ENCODE results near the gene SLC5A1. TPM values are rescaled to one million over a fixed set of nuclear protein-coding genes. Genes with fewer than 3 reads are reported as not detected.

SLC5A1 gene
- total RNA-seq, 1 experiment from 2014 or later: not detected

DNA sequence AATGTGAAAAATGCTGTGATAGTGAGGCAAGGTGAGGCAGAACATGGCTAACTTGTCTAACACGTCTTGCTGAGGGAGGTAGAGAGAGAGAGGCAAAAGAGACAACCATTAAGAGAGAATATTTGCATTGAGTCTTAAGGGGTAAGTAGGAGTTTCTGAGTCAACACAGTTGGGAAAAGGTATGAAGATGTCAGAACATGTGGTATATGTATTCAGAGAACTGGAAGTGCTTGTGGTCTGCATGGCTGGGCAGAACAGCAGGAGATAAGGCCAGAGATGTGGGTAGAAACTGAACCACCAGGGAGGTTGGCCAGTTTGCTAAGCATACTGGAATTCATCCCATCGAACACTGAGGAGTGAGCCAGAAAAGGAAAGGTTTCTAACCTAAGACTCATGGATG is 25.0 kb upstream of the SLC5A1 start (continued):
- TF ChIP-seq, protein P1, sequence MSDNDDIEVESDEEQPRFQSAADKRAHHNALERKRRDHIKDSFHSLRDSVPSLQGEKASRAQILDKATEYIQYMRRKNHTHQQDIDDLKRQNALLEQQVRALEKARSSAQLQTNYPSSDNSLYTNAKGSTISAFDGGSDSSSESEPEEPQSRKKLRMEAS (CRISPR knock-in tag; IDR thresholded peaks at IDR 0.05): no peak
- no peak for TF ChIP-seq CREB1 (CRISPR knock-in tag; IDR thresholded peaks at IDR 0.05)

DNA sequence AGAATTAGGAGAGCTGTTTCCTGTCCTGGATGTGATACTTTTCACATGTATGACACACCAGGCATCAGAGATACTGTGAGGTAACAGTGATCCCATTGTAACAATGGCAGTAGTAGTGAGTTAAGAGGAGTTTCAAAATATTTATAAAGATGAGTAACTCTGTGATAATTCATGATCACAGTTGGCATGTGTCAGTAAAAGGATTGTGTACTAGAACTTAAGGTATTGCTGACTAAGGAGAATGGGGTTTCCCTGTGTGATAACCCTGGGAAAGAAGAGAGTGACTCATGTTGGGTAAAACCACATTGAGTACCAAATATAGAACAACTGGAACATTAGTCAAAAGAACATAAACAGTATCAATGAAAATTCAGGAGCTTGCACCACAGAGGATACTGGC is 22.9 kb upstream of the SLC5A1 start:
- no peak for DNase-seq (ENCODE audit: low spot score)
- TF ChIP-seq, protein P2, sequence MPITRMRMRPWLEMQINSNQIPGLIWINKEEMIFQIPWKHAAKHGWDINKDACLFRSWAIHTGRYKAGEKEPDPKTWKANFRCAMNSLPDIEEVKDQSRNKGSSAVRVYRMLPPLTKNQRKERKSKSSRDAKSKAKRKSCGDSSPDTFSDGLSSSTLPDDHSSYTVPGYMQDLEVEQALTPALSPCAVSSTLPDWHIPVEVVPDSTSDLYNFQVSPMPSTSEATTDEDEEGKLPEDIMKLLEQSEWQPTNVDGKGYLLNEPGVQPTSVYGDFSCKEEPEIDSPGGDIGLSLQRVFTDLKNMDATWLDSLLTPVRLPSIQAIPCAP (CRISPR knock-in tag; IDR thresholded peaks at IDR 0.05): no peak
- TF ChIP-seq, protein P3, sequence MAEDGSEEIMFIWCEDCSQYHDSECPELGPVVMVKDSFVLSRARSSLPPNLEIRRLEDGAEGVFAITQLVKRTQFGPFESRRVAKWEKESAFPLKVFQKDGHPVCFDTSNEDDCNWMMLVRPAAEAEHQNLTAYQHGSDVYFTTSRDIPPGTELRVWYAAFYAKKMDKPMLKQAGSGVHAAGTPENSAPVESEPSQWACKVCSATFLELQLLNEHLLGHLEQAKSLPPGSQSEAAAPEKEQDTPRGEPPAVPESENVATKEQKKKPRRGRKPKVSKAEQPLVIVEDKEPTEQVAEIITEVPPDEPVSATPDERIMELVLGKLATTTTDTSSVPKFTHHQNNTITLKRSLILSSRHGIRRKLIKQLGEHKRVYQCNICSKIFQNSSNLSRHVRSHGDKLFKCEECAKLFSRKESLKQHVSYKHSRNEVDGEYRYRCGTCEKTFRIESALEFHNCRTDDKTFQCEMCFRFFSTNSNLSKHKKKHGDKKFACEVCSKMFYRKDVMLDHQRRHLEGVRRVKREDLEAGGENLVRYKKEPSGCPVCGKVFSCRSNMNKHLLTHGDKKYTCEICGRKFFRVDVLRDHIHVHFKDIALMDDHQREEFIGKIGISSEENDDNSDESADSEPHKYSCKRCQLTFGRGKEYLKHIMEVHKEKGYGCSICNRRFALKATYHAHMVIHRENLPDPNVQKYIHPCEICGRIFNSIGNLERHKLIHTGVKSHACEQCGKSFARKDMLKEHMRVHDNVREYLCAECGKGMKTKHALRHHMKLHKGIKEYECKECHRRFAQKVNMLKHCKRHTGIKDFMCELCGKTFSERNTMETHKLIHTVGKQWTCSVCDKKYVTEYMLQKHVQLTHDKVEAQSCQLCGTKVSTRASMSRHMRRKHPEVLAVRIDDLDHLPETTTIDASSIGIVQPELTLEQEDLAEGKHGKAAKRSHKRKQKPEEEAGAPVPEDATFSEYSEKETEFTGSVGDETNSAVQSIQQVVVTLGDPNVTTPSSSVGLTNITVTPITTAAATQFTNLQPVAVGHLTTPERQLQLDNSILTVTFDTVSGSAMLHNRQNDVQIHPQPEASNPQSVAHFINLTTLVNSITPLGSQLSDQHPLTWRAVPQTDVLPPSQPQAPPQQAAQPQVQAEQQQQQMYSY (CRISPR knock-in tag; IDR thresholded peaks at IDR 0.05): no peak
- TF ChIP-seq MXD4 (CRISPR knock-in tag; IDR thresholded peaks at IDR 0.05; ENCODE audit: borderline replicate concordance): no peak
- TF ChIP-seq, protein P4, sequence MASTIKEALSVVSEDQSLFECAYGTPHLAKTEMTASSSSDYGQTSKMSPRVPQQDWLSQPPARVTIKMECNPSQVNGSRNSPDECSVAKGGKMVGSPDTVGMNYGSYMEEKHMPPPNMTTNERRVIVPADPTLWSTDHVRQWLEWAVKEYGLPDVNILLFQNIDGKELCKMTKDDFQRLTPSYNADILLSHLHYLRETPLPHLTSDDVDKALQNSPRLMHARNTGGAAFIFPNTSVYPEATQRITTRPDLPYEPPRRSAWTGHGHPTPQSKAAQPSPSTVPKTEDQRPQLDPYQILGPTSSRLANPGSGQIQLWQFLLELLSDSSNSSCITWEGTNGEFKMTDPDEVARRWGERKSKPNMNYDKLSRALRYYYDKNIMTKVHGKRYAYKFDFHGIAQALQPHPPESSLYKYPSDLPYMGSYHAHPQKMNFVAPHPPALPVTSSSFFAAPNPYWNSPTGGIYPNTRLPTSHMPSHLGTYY (CRISPR knock-in tag; IDR thresholded peaks at IDR 0.05): no peak
- TF ChIP-seq, protein P5, sequence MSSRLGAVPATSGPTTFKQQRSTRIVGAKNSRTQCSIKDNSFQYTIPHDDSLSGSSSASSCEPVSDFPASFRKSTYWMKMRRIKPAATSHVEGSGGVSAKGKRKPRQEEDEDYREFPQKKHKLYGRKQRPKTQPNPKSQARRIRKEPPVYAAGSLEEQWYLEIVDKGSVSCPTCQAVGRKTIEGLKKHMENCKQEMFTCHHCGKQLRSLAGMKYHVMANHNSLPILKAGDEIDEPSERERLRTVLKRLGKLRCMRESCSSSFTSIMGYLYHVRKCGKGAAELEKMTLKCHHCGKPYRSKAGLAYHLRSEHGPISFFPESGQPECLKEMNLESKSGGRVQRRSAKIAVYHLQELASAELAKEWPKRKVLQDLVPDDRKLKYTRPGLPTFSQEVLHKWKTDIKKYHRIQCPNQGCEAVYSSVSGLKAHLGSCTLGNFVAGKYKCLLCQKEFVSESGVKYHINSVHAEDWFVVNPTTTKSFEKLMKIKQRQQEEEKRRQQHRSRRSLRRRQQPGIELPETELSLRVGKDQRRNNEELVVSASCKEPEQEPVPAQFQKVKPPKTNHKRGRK (CRISPR knock-in tag; IDR thresholded peaks at IDR 0.05; ENCODE audit: borderline replicate concordance): no peak
- TF ChIP-seq, protein P6, sequence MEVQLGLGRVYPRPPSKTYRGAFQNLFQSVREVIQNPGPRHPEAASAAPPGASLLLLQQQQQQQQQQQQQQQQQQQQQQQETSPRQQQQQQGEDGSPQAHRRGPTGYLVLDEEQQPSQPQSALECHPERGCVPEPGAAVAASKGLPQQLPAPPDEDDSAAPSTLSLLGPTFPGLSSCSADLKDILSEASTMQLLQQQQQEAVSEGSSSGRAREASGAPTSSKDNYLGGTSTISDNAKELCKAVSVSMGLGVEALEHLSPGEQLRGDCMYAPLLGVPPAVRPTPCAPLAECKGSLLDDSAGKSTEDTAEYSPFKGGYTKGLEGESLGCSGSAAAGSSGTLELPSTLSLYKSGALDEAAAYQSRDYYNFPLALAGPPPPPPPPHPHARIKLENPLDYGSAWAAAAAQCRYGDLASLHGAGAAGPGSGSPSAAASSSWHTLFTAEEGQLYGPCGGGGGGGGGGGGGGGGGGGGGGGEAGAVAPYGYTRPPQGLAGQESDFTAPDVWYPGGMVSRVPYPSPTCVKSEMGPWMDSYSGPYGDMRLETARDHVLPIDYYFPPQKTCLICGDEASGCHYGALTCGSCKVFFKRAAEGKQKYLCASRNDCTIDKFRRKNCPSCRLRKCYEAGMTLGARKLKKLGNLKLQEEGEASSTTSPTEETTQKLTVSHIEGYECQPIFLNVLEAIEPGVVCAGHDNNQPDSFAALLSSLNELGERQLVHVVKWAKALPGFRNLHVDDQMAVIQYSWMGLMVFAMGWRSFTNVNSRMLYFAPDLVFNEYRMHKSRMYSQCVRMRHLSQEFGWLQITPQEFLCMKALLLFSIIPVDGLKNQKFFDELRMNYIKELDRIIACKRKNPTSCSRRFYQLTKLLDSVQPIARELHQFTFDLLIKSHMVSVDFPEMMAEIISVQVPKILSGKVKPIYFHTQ (CRISPR knock-in tag; IDR thresholded peaks at IDR 0.05): no peak
- TF ChIP-seq FOXK1 (CRISPR knock-in tag; IDR thresholded peaks at IDR 0.05): no peak
- TF ChIP-seq, protein P7, sequence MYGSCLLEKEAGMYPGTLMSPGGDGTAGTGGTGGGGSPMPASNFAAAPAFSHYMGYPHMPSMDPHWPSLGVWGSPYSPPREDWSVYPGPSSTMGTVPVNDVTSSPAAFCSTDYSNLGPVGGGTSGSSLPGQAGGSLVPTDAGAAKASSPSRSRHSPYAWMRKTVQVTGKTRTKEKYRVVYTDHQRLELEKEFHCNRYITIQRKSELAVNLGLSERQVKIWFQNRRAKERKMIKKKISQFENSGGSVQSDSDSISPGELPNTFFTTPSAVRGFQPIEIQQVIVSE (CRISPR knock-in tag; IDR thresholded peaks at IDR 0.05; ENCODE audit: borderline replicate concordance): no peak
- Mint-ChIP-seq H3K4me3 (no peak overlapping the region), H3K27me3 (ENCODE audit: low read depth) (peaks cover 6% of the 10 kb centered on the region), H3K9me3 (0 out of 2 replicates have a peak, but pooled peaks cover 3% of the 10 kb centered on the region), H3K27ac (no peak overlapping the region), H3K4me1 (peaks cover 15% of the 10 kb centered on the region), H3K36me3 (no peaks in the 10 kb centered on the region)
- ChIA-PET CTCF (interaction anchor here (1.2 kb wide), 1 partner anchor 50 kb away, joined by 5 read pairs; no protein-coding TSS in a partner anchor), POLR2A (no interaction called here)
- ATAC-seq: no peak

DNA sequence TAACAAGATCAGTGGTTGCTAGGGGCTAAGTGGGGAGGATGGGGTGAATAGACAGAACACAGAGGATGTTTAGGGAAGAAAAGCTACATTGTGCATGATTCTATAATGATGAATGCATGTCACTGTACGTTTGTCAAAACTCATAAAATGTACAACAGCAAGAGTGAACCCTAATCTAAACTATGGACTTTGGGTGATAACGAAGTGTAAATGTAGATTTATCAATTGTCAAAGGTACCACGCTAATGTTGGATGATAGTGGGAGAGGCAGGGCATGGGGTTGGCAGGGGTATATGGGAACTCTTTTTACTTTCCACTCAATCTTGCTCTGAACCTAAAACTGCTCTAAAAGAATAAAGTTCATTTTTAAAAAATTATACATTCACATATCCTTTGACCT is 21.3 kb upstream of the SLC5A1 start:
- no peak overlapping the region for H3K27ac Mint-ChIP-seq
- peaks cover 5% of the 10 kb centered on the region; the same call in 1 of the 2 replicates for H3K27me3 Mint-ChIP-seq (ENCODE audit: low read depth)
- no peak for DNase-seq (ENCODE audit: low spot score)
- ChIA-PET POLR2A (interaction anchor here (0.7 kb wide), 1 partner anchor 1114 kb away, joined by 4 read pairs; no protein-coding TSS in a partner anchor), CTCF (no interaction called here)
- ATAC-seq: no peak
- peaks cover 15% of the 10 kb centered on the region for H3K4me1 Mint-ChIP-seq
- no peaks in the 10 kb centered on the region for H3K36me3 Mint-ChIP-seq
- no peak overlapping the region for H3K4me3 Mint-ChIP-seq
- H3K9me3 Mint-ChIP-seq: 0 out of 2 replicates have a peak, but pooled peaks cover 3% of the 10 kb centered on the region
- no peak for TF ChIP-seq TP53 (CRISPR knock-in tag; IDR thresholded peaks at IDR 0.05)
- TF ChIP-seq, protein P8, sequence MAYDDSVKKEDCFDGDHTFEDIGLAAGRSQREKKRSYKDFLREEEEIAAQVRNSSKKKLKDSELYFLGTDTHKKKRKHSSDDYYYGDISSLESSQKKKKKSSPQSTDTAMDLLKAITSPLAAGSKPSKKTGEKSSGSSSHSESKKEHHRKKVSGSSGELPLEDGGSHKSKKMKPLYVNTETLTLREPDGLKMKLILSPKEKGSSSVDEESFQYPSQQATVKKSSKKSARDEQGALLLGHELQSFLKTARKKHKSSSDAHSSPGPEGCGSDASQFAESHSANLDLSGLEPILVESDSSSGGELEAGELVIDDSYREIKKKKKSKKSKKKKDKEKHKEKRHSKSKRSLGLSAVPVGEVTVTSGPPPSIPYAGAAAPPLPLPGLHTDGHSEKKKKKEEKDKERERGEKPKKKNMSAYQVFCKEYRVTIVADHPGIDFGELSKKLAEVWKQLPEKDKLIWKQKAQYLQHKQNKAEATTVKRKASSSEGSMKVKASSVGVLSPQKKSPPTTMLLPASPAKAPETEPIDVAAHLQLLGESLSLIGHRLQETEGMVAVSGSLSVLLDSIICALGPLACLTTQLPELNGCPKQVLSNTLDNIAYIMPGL (CRISPR knock-in tag; IDR thresholded peaks at IDR 0.05): no peak
- TF ChIP-seq, protein P9, sequence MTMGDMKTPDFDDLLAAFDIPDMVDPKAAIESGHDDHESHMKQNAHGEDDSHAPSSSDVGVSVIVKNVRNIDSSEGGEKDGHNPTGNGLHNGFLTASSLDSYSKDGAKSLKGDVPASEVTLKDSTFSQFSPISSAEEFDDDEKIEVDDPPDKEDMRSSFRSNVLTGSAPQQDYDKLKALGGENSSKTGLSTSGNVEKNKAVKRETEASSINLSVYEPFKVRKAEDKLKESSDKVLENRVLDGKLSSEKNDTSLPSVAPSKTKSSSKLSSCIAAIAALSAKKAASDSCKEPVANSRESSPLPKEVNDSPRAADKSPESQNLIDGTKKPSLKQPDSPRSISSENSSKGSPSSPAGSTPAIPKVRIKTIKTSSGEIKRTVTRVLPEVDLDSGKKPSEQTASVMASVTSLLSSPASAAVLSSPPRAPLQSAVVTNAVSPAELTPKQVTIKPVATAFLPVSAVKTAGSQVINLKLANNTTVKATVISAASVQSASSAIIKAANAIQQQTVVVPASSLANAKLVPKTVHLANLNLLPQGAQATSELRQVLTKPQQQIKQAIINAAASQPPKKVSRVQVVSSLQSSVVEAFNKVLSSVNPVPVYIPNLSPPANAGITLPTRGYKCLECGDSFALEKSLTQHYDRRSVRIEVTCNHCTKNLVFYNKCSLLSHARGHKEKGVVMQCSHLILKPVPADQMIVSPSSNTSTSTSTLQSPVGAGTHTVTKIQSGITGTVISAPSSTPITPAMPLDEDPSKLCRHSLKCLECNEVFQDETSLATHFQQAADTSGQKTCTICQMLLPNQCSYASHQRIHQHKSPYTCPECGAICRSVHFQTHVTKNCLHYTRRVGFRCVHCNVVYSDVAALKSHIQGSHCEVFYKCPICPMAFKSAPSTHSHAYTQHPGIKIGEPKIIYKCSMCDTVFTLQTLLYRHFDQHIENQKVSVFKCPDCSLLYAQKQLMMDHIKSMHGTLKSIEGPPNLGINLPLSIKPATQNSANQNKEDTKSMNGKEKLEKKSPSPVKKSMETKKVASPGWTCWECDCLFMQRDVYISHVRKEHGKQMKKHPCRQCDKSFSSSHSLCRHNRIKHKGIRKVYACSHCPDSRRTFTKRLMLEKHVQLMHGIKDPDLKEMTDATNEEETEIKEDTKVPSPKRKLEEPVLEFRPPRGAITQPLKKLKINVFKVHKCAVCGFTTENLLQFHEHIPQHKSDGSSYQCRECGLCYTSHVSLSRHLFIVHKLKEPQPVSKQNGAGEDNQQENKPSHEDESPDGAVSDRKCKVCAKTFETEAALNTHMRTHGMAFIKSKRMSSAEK (CRISPR knock-in tag; IDR thresholded peaks at IDR 0.05; ENCODE audit: borderline replicate concordance): no peak

Measured in WTC11 (cell line).